Measurements from ENCODE around the gene LMO1. TPM values are rescaled to one million over a fixed set of nuclear protein-coding genes. Genes with fewer than 3 reads are reported as not detected.

LMO1 gene
- total and polyA plus RNA-seq, 2 of the 13 experiments (the other 11 are each of a cell fraction or from before 2014, with no cell fraction given) = not detected

- DNase-seq (ENCODE audit: low spot score) (no peak), FAIRE-seq (no peak), ATAC-seq (no peak)
- Histone ChIP-seq H3K4me2 (ENCODE audit: low read depth, low read length) (no peak overlapping the region), H3K36me3 (replicated peaks in 1 of 2; ENCODE audit: control insufficient read depth in 1 of 2, insufficient read depth in 2 of 2, low read length in 2 of 2) (no peaks in the 10 kb centered on the region), H2AFZ (ENCODE audit: low read length) (no peak overlapping the region), H3K27me3 (ENCODE audit: control insufficient read depth in 1 of 2, insufficient read depth in 2 of 2, low read length in 2 of 2) (peaks cover 5 to 51% of the 10 kb centered on the region in 2 experiments), H3K27ac (ENCODE audit: extremely low read length, insufficient read depth, low read length) (no peak overlapping the region), H3K9ac (ENCODE audit: insufficient read depth, low read depth, low read length) (no peak overlapping the region), H4K20me1 (ENCODE audit: insufficient read depth, low read length) (no peaks in the 10 kb centered on the region), H3K4me3 (replicated peaks in 1 of 3; ENCODE audit: insufficient read depth in 1 of 3, low read depth in 2 of 3, low read length in 3 of 3) (no peak overlapping the region), H3K9me3 (ENCODE audit: low read length) (no peaks in the 10 kb centered on the region), H3K4me1 (ENCODE audit: insufficient read depth, low read length) (no peaks in the 10 kb centered on the region), H3K79me2 (ENCODE audit: insufficient read depth, low read length) (no peaks in the 10 kb centered on the region)
- ChIA-PET POLR2A (no interaction called here), CTCF (ENCODE audit: low intra/inter-chr PET ratio, low total read pairs) (no interaction called here)
- BruUV-seq (replicated peaks) = no TSS peak
- intact Hi-C loops (cut with micrococcal nuclease; ENCODE audit: unreplicated experiment) = no loop called here
- in situ Hi-C loops (cut with HindIII; ENCODE audit: extremely low pct_ligation_motif_present, low pct_unique_long_range_greater_than_20kb) = no loop called here
- WGBS (ENCODE audit: low lambda C conversion rate) = 6% methylated on average over 8 of the region's 10 CpGs
- TF ChIP-seq KMT2B (CRISPR knock-in tag; IDR thresholded peaks at IDR 0.05) = no peak
- TF ChIP-seq ZFP82 (CRISPR knock-in tag; IDR thresholded peaks at IDR 0.05; ENCODE audit: borderline replicate concordance) = no peak
- no peak for TF ChIP-seq ZNF740 (CRISPR knock-in tag; IDR thresholded peaks at IDR 0.05)
- TF ChIP-seq MEIS1 (CRISPR knock-in tag; IDR thresholded peaks at IDR 0.05; ENCODE audit: borderline replicate concordance) = no peak
- TF ChIP-seq ZNF331 (CRISPR knock-in tag; IDR thresholded peaks at IDR 0.05) = no peak
- no peak for TF ChIP-seq ZMAT3 (CRISPR knock-in tag; conservative IDR thresholded peaks at IDR 0.05)
- no peak for TF ChIP-seq MYPOP (CRISPR knock-in tag; IDR thresholded peaks at IDR 0.05)
- TF ChIP-seq HNF4A (CRISPR knock-in tag; IDR thresholded peaks at IDR 0.05) = no peak
- TF ChIP-seq MXD3 (CRISPR knock-in tag; IDR thresholded peaks at IDR 0.05) = no peak
- no peak for TF ChIP-seq ATF7-NPFF (CRISPR knock-in tag; IDR thresholded peaks at IDR 0.05; ENCODE audit: low read depth)
- TF ChIP-seq ZFAT (CRISPR knock-in tag; conservative IDR thresholded peaks at IDR 0.05) = no peak
- no peak for TF ChIP-seq TGIF2 (CRISPR knock-in tag; IDR thresholded peaks at IDR 0.05)
- TF ChIP-seq PCBP2 (optimal IDR thresholded peaks at IDR 0.05; ENCODE audit: low read depth, low read length, poor library complexity, severe bottlenecking) = no peak
- TF ChIP-seq ZNF274 (CRISPR knock-in tag; IDR thresholded peaks at IDR 0.05) = no peak
- no peak for TF ChIP-seq ZNF770 (CRISPR knock-in tag; IDR thresholded peaks at IDR 0.05)
- no peak for TF ChIP-seq ZNF24 (IDR thresholded peaks at IDR 0.05)
- no peak for TF ChIP-seq RNF2 (conservative IDR thresholded peaks at IDR 0.05; ENCODE audit: low read depth)
Observed at GRCh38 chr11:8251616-8252295, 11.9 kb downstream of the LMO1 start.

All from HepG2 (cell line).